GM12865 (cell line): Measurements from ENCODE around the gene ARMC9.
A peak's percentile ranks its signal among the peaks of the same experiment; 100 is the strongest.
"Not testable (repeated sequence)": the region's sequence is repeated elsewhere in the genome, so short reads cannot be mapped to it uniquely, and the experiment has no call there.

Experiments
- DNase-seq: peaks from one replicate; pipeline ENCODE4 v3.0.0; 2010; ENCODE audit warnings: low read depth
- H3K4me3 ChIP-seq: 2 replicates; pipeline ENCODE4 v1.5.1; 2011; ENCODE audit warnings: mild to moderate bottlenecking, low read depth, low read length, control low read depth
- CTCF ChIP-seq: IDR thresholded peaks from 2 replicates; pipeline ENCODE4 v1.5.1; 2011; ENCODE audit warnings: low read length, control low read depth, low read depth, inconsistent platforms; ENCODE audit not compliant: insufficient read depth; ENCODE audit errors: missing control alignments

The ARMC9 gene

GRCh38 chr2:231196592-231196991, 1.8 kb upstream of the ARMC9 start:
- no peak for TF ChIP-seq CTCF
- no peak overlapping the region for H3K4me3 ChIP-seq
- no peak for DNase-seq

- not testable (repeated sequence) for H3K4me3 ChIP-seq, DNase-seq
Observed at GRCh38 chr2:231197196-231197595, 1.2 kb upstream of the ARMC9 start.

- H3K4me3 ChIP-seq, result peak overlapping the region; percentile 74
- TF ChIP-seq CTCF, result no peak
- DNase-seq, result no peak
Observed at GRCh38 chr2:231197706-231198290, 633 bp upstream of the ARMC9 start.

GRCh38 chr2:231199219-231199618, 788 bp downstream of the ARMC9 start:
- no peak for DNase-seq
- H3K4me3 ChIP-seq, result peak overlapping the region; percentile 74
- no peak for TF ChIP-seq CTCF

GRCh38 chr2:231200805-231201474, 2.5 kb downstream of the ARMC9 start:
- DNase-seq, result no peak
- no peak overlapping the region for H3K4me3 ChIP-seq
- no peak for TF ChIP-seq CTCF

GRCh38 chr2:231201475-231201814, 3.0 kb downstream of the ARMC9 start:
- no peak for DNase-seq
- TF ChIP-seq CTCF, result no peak
- H3K4me3 ChIP-seq, result no peak overlapping the region

- H3K4me3 ChIP-seq, result no peak overlapping the region
- DNase-seq, result no peak
- no peak for TF ChIP-seq CTCF
Observed at GRCh38 chr2:231203087-231203486, 4.7 kb downstream of the ARMC9 start.
